Keratinocyte (primary cell): ENCODE measurements around the gene CERKL. TPM values are rescaled to one million over a fixed set of nuclear protein-coding genes. Genes with fewer than 3 reads are reported as not detected.

Experiments
- DNase-seq: peaks from one replicate; pipeline ENCODE4 v3.0.0-alpha.2; 2011; ENCODE audit warnings: low read depth, missing footprints, low spot score
- FAIRE-seq: peaks from 2 replicates; lab custom pipeline; 2011; peaks lifted over from hg19 to GRCh38; lab: Jason Lieb, UNC
- H2AFZ ChIP-seq: 2 replicates; pipeline ENCODE4 v1.6.0; 2012; ENCODE audit warnings: low read length, control low read depth, inconsistent platforms; ENCODE audit not compliant: control insufficient read depth
- H3K27ac ChIP-seq: 2 replicates; pipeline ENCODE4 v1.5.1; 2011; ENCODE audit warnings: low read length; ENCODE audit not compliant: control insufficient read depth, insufficient read depth
- H3K27me3 ChIP-seq: 3 replicates; pipeline ENCODE4 v1.6.0; 2011; ENCODE audit warnings: low read length; ENCODE audit not compliant: control insufficient read depth, insufficient read depth; ENCODE audit errors: extremely low read depth
- H3K36me3 ChIP-seq, 2 experiments: 2 replicates in 1 of 2; 3 replicates in 1 of 2; pipeline ENCODE4 v1.5.1; 2011; ENCODE audit warnings: low read length in 2 of 2, mild to moderate bottlenecking in 1 of 2; ENCODE audit not compliant: control insufficient read depth in 2 of 2, insufficient read depth in 2 of 2; ENCODE audit errors: extremely low read depth in 1 of 2
- H3K4me1 ChIP-seq: 3 replicates; pipeline ENCODE4 v1.5.1; 2011; ENCODE audit warnings: low read length; ENCODE audit not compliant: control insufficient read depth, insufficient read depth; ENCODE audit errors: extremely low read depth
- H3K4me2 ChIP-seq: 3 replicates; pipeline ENCODE4 v1.6.0; 2011; ENCODE audit warnings: low read depth, low read length; ENCODE audit not compliant: control insufficient read depth, insufficient read depth; ENCODE audit errors: extremely low read depth
- H3K4me3 ChIP-seq, 3 experiments: fragments of 200-600 bp in 1 of 3; sonication (generic) in 1 of 3; 2 replicates in 2 of 3; 3 replicates in 1 of 3; pipeline ENCODE4 v1.5.1; 2011 to 2016; ENCODE audit warnings: low read length in 3 of 3, mild to moderate bottlenecking in 3 of 3, control low read depth in 2 of 3, inconsistent platforms in 1 of 3, low read depth in 1 of 3, mixed read lengths in 1 of 3, mixed run types in 1 of 3, moderate library complexity in 1 of 3; ENCODE audit not compliant: control insufficient read depth in 2 of 3, insufficient read depth in 2 of 3; ENCODE audit errors: extremely low read depth in 1 of 3
- H3K79me2 ChIP-seq: 2 replicates; pipeline ENCODE4 v1.6.0; 2012; ENCODE audit warnings: low read length; ENCODE audit not compliant: control insufficient read depth, insufficient read depth
- H3K9ac ChIP-seq: 3 replicates; pipeline ENCODE4 v1.6.0; 2011; ENCODE audit warnings: low read length; ENCODE audit not compliant: control insufficient read depth, insufficient read depth; ENCODE audit errors: extremely low read depth
- H3K9me1 ChIP-seq: 3 replicates; pipeline ENCODE4 v1.6.0; 2011; ENCODE audit warnings: low read length; ENCODE audit not compliant: control insufficient read depth, insufficient read depth; ENCODE audit errors: extremely low read depth
- H3K9me3 ChIP-seq: 2 replicates; pipeline ENCODE4 v1.5.1; 2012; ENCODE audit warnings: low read depth, low read length; ENCODE audit not compliant: control insufficient read depth
- H4K20me1 ChIP-seq: 3 replicates; pipeline ENCODE4 v1.6.0; 2011; ENCODE audit warnings: low read length; ENCODE audit not compliant: control insufficient read depth, insufficient read depth; ENCODE audit errors: extremely low read depth
- EZH2 ChIP-seq: IDR thresholded peaks from one replicate; pipeline ENCODE4 v1.6.1; 2012; ENCODE audit warnings: inconsistent platforms, mild to moderate bottlenecking, low read length, moderate library complexity
- dilution Hi-C: fragments of 300-500 bp; cut with MboI; formaldehyde crosslinking; loops from one replicate; pipeline ENCODE4 v1.7.0; 2020; ENCODE audit warnings: low sequenced_read_pairs; ENCODE audit not compliant: extremely low pct_ligation_motif_present
- polyA plus RNA-seq, 5 experiments: library from polyadenylated mRNA; depleted of rRNA in 3 of 5; stranded (reverse) in 3 of 5; stranded (forward) in 1 of 5; unstranded in 1 of 5; fragments of >200 nt; gene quantifications; 1 replicate in 1 of 5; 2 replicates in 3 of 5; 3 replicates in 1 of 5; pipeline versions ENCODE4 v1.2.1 to v1.2.3, GENCODE V29; 2011 to 2012; ENCODE audit warnings: missing spikeins in 2 of 5, low read depth in 1 of 5, low replicate concordance in 1 of 5
- TF ChIP-seq, protein P1 (sequence below), 3 experiments: IDR thresholded peaks in 1 of 3; conservative IDR thresholded peaks in 1 of 3; optimal IDR thresholded peaks in 1 of 3; 2 replicates in 2 of 3; 3 replicates in 1 of 3; pipeline versions ENCODE3 to v1.5.1; 2011; ENCODE audit warnings: low read length in 3 of 3, mild to moderate bottlenecking in 3 of 3, moderate library complexity in 2 of 3, control low read depth in 1 of 3, inconsistent platforms in 1 of 3; ENCODE audit not compliant: insufficient read depth in 2 of 3; ENCODE audit errors: extremely low read depth in 1 of 3

Gene CERKL
- polyA plus RNA-seq, 1 donor (not counting 4 experiments of a cell fraction or from before 2014, with no cell fraction given), result 0.03 TPM

DNA sequence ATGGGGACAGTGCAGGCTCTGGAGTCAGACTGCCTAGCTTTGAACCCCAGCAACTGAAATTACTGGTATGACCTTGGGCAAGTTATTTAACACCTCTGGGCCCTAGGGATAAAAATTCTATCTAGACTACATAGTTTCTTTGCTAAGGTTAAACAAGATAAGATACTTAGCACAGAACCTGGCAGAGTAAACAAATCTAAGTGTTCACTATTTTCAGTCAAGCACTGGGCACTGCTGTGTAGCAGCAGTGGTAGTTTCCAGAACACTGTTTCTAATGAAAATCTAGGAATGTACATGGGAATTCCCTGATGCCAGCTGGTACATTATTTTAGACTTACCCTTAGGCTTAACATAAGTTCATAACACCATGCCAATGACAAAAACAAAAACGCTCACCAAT lies 17.2 kb downstream of the CERKL start:
- DNase-seq (no peak), FAIRE-seq (no peak)
- no peaks in the 10 kb centered on the region for H3K9me3 ChIP-seq
- H3K4me1 ChIP-seq, result no peaks in the 10 kb centered on the region
- H2AFZ ChIP-seq, result no peak overlapping the region
- no peaks in the 10 kb centered on the region for H3K79me2 ChIP-seq
- H3K36me3 ChIP-seq, result no peaks in the 10 kb centered on the region
- no peak overlapping the region for H3K4me3 ChIP-seq
- H4K20me1 ChIP-seq, result no peaks in the 10 kb centered on the region
- no peak overlapping the region for H3K4me2 ChIP-seq
- no peak for TF ChIP-seq EZH2
- TF ChIP-seq, protein P1, sequence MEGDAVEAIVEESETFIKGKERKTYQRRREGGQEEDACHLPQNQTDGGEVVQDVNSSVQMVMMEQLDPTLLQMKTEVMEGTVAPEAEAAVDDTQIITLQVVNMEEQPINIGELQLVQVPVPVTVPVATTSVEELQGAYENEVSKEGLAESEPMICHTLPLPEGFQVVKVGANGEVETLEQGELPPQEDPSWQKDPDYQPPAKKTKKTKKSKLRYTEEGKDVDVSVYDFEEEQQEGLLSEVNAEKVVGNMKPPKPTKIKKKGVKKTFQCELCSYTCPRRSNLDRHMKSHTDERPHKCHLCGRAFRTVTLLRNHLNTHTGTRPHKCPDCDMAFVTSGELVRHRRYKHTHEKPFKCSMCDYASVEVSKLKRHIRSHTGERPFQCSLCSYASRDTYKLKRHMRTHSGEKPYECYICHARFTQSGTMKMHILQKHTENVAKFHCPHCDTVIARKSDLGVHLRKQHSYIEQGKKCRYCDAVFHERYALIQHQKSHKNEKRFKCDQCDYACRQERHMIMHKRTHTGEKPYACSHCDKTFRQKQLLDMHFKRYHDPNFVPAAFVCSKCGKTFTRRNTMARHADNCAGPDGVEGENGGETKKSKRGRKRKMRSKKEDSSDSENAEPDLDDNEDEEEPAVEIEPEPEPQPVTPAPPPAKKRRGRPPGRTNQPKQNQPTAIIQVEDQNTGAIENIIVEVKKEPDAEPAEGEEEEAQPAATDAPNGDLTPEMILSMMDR (optimal IDR thresholded peaks at IDR 0.05 in 1 of 3, IDR thresholded peaks at IDR 0.05 in 1 of 3, conservative IDR thresholded peaks at IDR 0.05 in 1 of 3; ENCODE audit: extremely low read depth in 1 of 3, insufficient read depth in 2 of 3, low read length in 3 of 3), result no peak
- H3K27ac ChIP-seq, result no peak overlapping the region
- H3K9ac ChIP-seq, result no peak overlapping the region
- dilution Hi-C loops, result no loop called here
- H3K9me1 ChIP-seq, result no peaks in the 10 kb centered on the region
- H3K27me3 ChIP-seq, result peaks cover 3% of the 10 kb centered on the region

DNA sequence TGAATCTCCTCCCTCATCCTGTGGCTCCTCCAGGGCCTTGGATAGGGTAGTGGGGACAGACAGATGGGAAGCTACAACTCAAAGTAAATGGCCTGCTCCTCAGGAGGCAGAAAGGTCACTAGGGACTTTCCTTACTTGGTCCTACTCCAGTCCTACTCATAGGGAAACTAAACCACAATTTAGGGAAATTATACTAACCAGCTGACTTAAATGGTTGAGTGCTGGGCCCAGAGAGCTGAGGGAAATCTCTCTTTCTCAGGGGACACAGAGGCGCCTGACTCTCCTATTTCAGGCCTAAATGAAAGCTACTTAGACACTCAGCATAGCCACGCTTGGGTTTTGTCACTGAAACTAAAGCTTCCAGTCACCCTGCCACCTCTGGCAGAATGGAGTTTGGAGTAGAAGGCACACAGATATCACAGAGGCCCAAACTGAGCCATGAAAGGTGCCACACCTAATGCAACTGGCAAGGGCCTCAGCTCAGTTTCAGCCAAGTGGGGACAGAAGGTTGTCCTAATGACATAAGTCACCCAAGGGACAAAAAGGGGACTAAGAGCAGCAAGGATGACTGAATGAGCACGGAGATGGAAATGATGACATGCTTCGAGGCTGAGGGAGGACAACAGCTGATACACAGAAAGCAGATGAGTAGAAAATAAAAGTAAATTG lies 24.0 kb downstream of the CERKL start:
- Histone ChIP-seq H3K27ac (no peak overlapping the region), H3K36me3 (no peaks in the 10 kb centered on the region), H4K20me1 (no peaks in the 10 kb centered on the region), H3K4me1 (no peaks in the 10 kb centered on the region), H3K9ac (no peak overlapping the region), H3K4me3 (no peak overlapping the region), H3K79me2 (no peaks in the 10 kb centered on the region), H3K9me3 (no peaks in the 10 kb centered on the region), H3K27me3 (peaks cover 8% of the 10 kb centered on the region), H3K4me2 (no peak overlapping the region), H2AFZ (no peak overlapping the region), H3K9me1 (no peaks in the 10 kb centered on the region)
- FAIRE-seq (no peak), DNase-seq (no peak)
- dilution Hi-C loops, result no loop called here
- no peak for TF ChIP-seq EZH2
- TF ChIP-seq, protein P1 (optimal IDR thresholded peaks at IDR 0.05 in 1 of 3, IDR thresholded peaks at IDR 0.05 in 1 of 3, conservative IDR thresholded peaks at IDR 0.05 in 1 of 3; ENCODE audit: extremely low read depth in 1 of 3, insufficient read depth in 2 of 3, low read length in 3 of 3), result no peak
